Transverse colon (tissue), 4 donors: ENCODE measurements around the gene TEKT5. TPM values are rescaled to one million over a fixed set of nuclear protein-coding genes. Genes with fewer than 3 reads are reported as not detected.

Source experiments
- DNase-seq: peaks from one replicate; pipeline ENCODE4 v3.0.0-alpha.2; 2019
- H3K27ac ChIP-seq, 4 donors: fragments of 200-600 bp; sonication (generic); 2 replicates each; pipeline ENCODE4 v1.5.1; 2016 to 2018; ENCODE audit warnings: inconsistent platforms in 4 of 4
- H3K27me3 ChIP-seq: fragments of 200-600 bp; sonication (generic); 2 replicates; pipeline ENCODE4 v1.5.1; 2017; ENCODE audit warnings: inconsistent platforms
- H3K36me3 ChIP-seq, 4 donors: fragments of 200-600 bp; sonication (generic); 2 replicates each; pipeline ENCODE4 v1.5.1; 2017 to 2019; ENCODE audit warnings: inconsistent platforms in 4 of 4
- H3K4me1 ChIP-seq, 4 donors: fragments of 200-600 bp; sonication (generic); 2 replicates each; pipeline ENCODE4 v1.5.1; 2017 to 2020; ENCODE audit warnings: inconsistent platforms in 4 of 4
- H3K4me3 ChIP-seq, 4 donors: fragments of 200-600 bp; sonication (generic); 1 replicate in 1 of 4; 2 replicates in 3 of 4; pipeline versions ENCODE4 v1.5.1 to v1.6.1; 2017 to 2019; ENCODE audit warnings: inconsistent platforms in 4 of 4
- H3K9me3 ChIP-seq, 2 donors: fragments of 200-600 bp; sonication (generic); 2 replicates each; pipeline ENCODE4 v1.5.1; 2017 to 2019; ENCODE audit warnings: inconsistent platforms in 2 of 2
- EP300 ChIP-seq: sonication (generic); formaldehyde crosslinking; IDR thresholded peaks from one replicate; pipeline ENCODE4 v1.6.1; 2017; ENCODE audit warnings: antibody characterized with exemption, low read depth
- POLR2A ChIP-seq: fragments of 450-650 bp; IDR thresholded peaks from one replicate; pipeline ENCODE4 v1.6.1; 2016; ENCODE audit warnings: antibody characterized with exemption, mild to moderate bottlenecking, moderate library complexity
- POLR2AphosphoS5 ChIP-seq, 3 donors: sonication (generic); formaldehyde crosslinking; IDR thresholded peaks; one replicate each; pipeline ENCODE4 v1.6.1; 2016; ENCODE audit warnings: antibody characterized with exemption in 3 of 3
- WGBS, 2 donors: methylation state at CpG; one replicate each; pipeline ENCODE4 v1.1.5; 2018; ENCODE audit warnings: low coverage in 1 of 2; 5-methylcytosine and 5-hydroxymethylcytosine counted together
- in situ Hi-C, 4 donors: fragments of 200-750 bp; cut with MboI; loops; one replicate each; pipeline versions ENCODE4 v1.15.0 to v1.15.1; 2017; ENCODE audit warnings: low sequenced_read_pairs in 3 of 4, low pct_ligation_motif_present in 1 of 4, low pct_unique_long_range_greater_than_20kb in 1 of 4
- intact Hi-C: fragments of 100-400 bp; cut with DNase I; formaldehyde crosslinking; loops from one replicate; pipeline ENCODE4 v1.15.1; 2023; ENCODE audit warnings: low total_unique reads
- total RNA-seq, 4 donors: library from RNA; depleted of rRNA; stranded (reverse); fragments of >200 nt; gene quantifications; one replicate each; pipeline ENCODE4 v1.1.0, GENCODE V29; 2016
- TF ChIP-seq, protein P1 (sequence below), 5 experiments: fragments of 200-600 bp in 3 of 5; fragments of 450-650 bp in 2 of 5; sonication (generic) in 3 of 5; IDR thresholded peaks; 1 replicate in 2 of 5; 2 replicates in 3 of 5; pipeline ENCODE4 v1.5.1; 2016 to 2017; ENCODE audit warnings: antibody characterized with exemption in 5 of 5, inconsistent platforms in 3 of 5, mild to moderate bottlenecking in 2 of 5, moderate library complexity in 1 of 5

The TEKT5 gene
- total RNA-seq, 4 donors from 2014 or later: 2.5 TPM; not detected in 3

DNA sequence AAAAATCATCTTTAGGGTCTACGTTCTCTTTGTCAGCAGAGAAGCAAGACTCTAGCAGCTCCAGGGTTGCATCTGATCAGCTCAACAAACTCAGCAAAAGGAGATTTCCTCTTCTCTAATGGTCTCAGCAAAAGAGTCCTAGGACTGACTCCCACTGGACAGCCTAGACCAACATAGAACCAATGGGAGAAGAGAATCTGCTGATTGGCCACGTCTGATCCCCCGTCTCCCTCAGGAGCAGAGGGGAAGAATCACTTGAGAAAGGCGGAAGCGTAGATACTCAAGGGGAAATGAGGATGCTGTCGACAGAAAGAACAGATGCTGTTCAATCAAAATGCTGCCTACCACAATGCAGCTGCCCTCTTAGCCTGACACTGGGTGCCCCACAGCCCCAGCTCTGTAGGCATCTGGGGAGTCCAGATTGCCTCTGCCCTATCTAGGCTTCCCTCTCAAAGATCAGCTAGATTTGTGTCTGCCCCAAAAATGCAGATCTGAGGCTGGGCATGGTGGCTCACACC, 82.8 kb downstream of the TEKT5 start:
- intact Hi-C loops: no loop called here
- TF ChIP-seq POLR2AphosphoS5 (IDR thresholded peaks at IDR 0.05) (no peak), EP300 (no peak), POLR2A (no peak)
- TF ChIP-seq, protein P1, sequence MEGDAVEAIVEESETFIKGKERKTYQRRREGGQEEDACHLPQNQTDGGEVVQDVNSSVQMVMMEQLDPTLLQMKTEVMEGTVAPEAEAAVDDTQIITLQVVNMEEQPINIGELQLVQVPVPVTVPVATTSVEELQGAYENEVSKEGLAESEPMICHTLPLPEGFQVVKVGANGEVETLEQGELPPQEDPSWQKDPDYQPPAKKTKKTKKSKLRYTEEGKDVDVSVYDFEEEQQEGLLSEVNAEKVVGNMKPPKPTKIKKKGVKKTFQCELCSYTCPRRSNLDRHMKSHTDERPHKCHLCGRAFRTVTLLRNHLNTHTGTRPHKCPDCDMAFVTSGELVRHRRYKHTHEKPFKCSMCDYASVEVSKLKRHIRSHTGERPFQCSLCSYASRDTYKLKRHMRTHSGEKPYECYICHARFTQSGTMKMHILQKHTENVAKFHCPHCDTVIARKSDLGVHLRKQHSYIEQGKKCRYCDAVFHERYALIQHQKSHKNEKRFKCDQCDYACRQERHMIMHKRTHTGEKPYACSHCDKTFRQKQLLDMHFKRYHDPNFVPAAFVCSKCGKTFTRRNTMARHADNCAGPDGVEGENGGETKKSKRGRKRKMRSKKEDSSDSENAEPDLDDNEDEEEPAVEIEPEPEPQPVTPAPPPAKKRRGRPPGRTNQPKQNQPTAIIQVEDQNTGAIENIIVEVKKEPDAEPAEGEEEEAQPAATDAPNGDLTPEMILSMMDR (IDR thresholded peaks at IDR 0.05): no peak
- Histone ChIP-seq H3K4me1 (peaks cover 3 to 23% (median 5%) of the 10 kb centered on the region in 4 donors), H3K27me3 (no peaks in the 10 kb centered on the region), H3K27ac (no peak overlapping the region), H3K4me3 (no peak overlapping the region), H3K9me3 (no peaks in the 10 kb centered on the region), H3K36me3 (no peaks in the 10 kb centered on the region)
- no peak for DNase-seq
- 87% methylated on average over 6 of the region's 6 CpGs; no CpG with 5 or more reads in 1 of the 2 donors for WGBS, 2 donors
- in situ Hi-C loops: no loop called here

DNA sequence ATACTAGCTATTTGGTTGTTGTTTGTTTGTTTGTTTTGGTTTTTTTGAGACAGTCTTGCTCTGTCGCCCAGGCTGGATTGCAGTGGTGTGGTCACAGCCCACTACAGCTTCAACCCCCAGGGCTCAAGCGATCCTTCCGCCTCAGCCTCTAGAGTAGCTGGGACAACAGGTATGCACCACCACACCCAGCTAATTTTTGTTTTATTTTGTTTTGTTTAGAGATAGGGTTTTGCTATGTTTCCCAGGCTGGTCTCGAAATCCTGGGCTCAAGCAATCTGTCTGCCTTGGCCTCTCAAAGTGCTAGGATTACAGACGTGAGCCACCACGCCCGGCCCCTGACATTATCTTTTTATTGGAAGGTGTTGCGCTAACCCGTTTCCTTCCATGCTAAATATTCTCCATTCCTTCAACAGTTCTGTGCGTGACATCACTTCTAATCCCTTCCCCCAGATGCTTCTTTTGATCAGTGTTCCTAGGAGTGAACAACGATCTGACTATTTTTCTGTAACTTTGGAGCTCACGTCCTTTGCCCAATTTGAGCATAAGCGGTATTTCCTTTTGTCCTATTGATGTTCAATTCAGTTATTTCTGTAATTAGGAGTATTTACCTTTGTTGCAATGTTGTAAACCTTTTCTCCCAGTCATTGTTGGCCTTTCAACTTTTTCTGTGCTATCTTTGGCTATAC, 84.1 kb downstream of the TEKT5 start:
- no peak overlapping the region for H3K4me3 ChIP-seq
- TF ChIP-seq POLR2AphosphoS5 (IDR thresholded peaks at IDR 0.05) (no peak), EP300 (no peak), POLR2A (no peak)
- TF ChIP-seq, protein P1 (IDR thresholded peaks at IDR 0.05): no peak
- DNase-seq: no peak
- H3K4me1 ChIP-seq: peaks cover 0 to 19% (median 3%) of the 10 kb centered on the region in 4 donors
- peak overlapping the region in 3 of 4 donors; percentile 5 to 28 (median 24) for H3K27ac ChIP-seq
- intact Hi-C loops (no loop called here), in situ Hi-C loops (no loop called here)
- H3K27me3 ChIP-seq: no peaks in the 10 kb centered on the region
- 48 to 55% methylated on average over 12 to 13 of the region's 13 CpGs for WGBS, 2 donors
- H3K36me3 ChIP-seq: no peaks in the 10 kb centered on the region
- H3K9me3 ChIP-seq: no peaks in the 10 kb centered on the region

DNA sequence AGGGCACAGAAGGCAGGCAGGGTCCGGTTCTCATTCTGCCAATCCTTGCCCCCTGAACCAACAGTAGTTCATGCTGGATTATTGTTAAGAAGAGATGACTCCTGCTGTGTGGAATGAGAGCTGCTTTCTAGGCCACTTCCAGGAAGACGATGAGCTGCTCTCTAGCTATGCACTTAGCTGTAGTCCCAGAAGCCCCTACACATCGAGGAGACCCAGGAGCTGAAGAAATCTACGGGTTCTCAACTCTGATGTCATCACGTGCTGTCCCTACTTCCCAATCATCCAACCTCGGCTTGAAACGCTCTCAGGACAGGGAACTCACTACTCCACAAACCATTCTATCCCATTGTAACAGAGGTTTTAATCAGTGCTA, 85.3 kb downstream of the TEKT5 start:
- H3K36me3 ChIP-seq: no peaks in the 10 kb centered on the region
- 67 to 89% methylated on average over 3 to 7 of the region's 7 CpGs for WGBS, 2 donors
- H3K9me3 ChIP-seq: no peaks in the 10 kb centered on the region
- intact Hi-C loops: no loop called here
- no peaks in the 10 kb centered on the region for H3K27me3 ChIP-seq
- H3K27ac ChIP-seq: peak overlapping the region; percentile 4 to 65 (median 43)
- in situ Hi-C loops: no loop called here
- no peak for DNase-seq
- H3K4me1 ChIP-seq: peaks cover 0 to 19% (median 3%) of the 10 kb centered on the region in 4 donors
- H3K4me3 ChIP-seq: no peak overlapping the region
- TF ChIP-seq EP300 (no peak), POLR2AphosphoS5 (IDR thresholded peaks at IDR 0.05) (peak in 1 of 3 donors; percentile 5)

DNA sequence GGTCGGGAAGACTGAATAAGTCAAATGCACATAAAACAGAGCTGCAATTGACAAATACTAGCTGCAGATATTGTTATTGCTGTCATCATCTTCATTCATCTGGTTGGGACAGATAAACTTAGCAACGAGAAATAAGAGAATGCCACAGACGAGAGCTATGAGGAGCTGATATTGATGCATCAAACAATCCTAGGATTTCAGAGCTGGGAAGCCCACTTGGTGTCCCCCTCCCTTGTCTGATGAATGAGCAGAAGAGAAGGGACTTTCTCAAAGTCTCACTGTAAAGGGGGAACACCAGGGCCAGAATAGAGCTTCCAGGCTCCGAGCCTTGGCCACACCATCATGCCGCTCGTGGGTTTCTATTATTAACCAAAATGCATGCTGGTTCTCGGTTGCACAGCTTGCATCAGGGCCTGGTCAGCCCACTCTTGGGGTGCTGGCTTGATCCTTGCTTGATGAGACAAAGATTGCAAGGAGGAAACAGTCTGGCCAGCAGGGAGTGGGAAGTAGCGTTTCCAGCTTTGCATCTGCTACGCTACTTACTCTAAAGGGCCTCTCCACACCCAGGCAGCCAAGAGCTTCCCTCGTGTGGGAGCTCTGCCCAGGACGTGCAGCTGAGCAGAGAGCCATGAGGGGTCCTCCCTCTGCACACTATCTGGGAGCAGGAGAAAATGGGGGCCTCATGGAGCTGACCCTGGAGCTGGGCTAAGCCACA, 85.9 kb downstream of the TEKT5 start:
- TF ChIP-seq, protein P1 (IDR thresholded peaks at IDR 0.05): no peak
- no peak for TF ChIP-seq POLR2A
- TF ChIP-seq EP300: no peak
- TF ChIP-seq POLR2AphosphoS5 (IDR thresholded peaks at IDR 0.05): no peak
- no peak for DNase-seq
- Histone ChIP-seq H3K4me1 (peaks cover 0 to 19% (median 3%) of the 10 kb centered on the region in 4 donors), H3K36me3 (no peaks in the 10 kb centered on the region), H3K9me3 (no peaks in the 10 kb centered on the region), H3K27me3 (no peaks in the 10 kb centered on the region), H3K4me3 (no peak overlapping the region), H3K27ac (peak overlapping the region; percentile 4 to 65 (median 43))
- in situ Hi-C loops: no loop called here
- 75 to 90% methylated on average over 3 to 11 of the region's 11 CpGs for WGBS, 2 donors
- intact Hi-C loops: no loop called here
